ENCODE results near the gene CELF2. TPM values are rescaled to one million over a fixed set of nuclear protein-coding genes. Genes with fewer than 3 reads are reported as not detected.

Gene CELF2
- total RNA-seq, 1 donor from 2014 or later = 33.8 TPM

DNA sequence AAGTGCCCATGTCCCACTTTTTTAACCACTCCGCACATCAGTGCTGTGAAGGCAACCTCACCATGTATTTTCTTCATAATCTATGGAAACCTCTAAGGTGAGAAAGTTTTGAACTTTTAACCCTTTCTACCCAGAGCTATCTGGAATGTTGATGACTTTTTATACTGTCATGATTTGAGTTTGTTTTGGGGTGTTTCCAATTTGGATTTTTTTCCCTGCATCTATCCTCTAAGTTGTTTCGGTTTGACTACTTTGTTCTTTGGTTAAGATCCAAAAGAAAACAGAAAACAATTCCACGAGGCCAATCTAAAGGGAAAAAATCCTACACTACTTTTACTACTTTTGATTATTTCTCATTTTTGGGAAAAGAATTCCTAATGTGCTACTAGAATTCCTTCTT lies 314.1 kb downstream of the CELF2 start:
- peaks cover 9% of the 10 kb centered on the region for H3K4me1 Mint-ChIP-seq (ENCODE audit: unreplicated experiment)
- H3K27me3 Mint-ChIP-seq (ENCODE audit: unreplicated experiment) = no peaks in the 10 kb centered on the region
- no peaks in the 10 kb centered on the region for H3K9me3 Mint-ChIP-seq (ENCODE audit: unreplicated experiment)
- no peak for TF ChIP-seq CTCF (IDR thresholded peaks at IDR 0.05)
- H3K36me3 Mint-ChIP-seq (ENCODE audit: unreplicated experiment) = peaks cover 13% of the 10 kb centered on the region
- no peak overlapping the region for H3K4me3 Mint-ChIP-seq (ENCODE audit: unreplicated experiment)
- no peak for DNase-seq (ENCODE audit: extremely low spot score, unreplicated experiment)
- H3K27ac Mint-ChIP-seq (ENCODE audit: unreplicated experiment) = no peak overlapping the region

- Mint-ChIP-seq H3K4me1 (ENCODE audit: unreplicated experiment) (peaks cover 9% of the 10 kb centered on the region), H3K36me3 (ENCODE audit: unreplicated experiment) (peaks cover 13% of the 10 kb centered on the region), H3K4me3 (ENCODE audit: unreplicated experiment) (no peak overlapping the region), H3K9me3 (ENCODE audit: unreplicated experiment) (no peaks in the 10 kb centered on the region), H3K27ac (ENCODE audit: unreplicated experiment) (no peak overlapping the region), H3K27me3 (ENCODE audit: unreplicated experiment) (no peaks in the 10 kb centered on the region)
- peak; percentile 17 for DNase-seq (ENCODE audit: extremely low spot score, unreplicated experiment)
- TF ChIP-seq CTCF (IDR thresholded peaks at IDR 0.05) = no peak
Measured at GRCh38 chr10:11332846-11333245, 315.2 kb downstream of the CELF2 start.

- peak; percentile 19 for DNase-seq (ENCODE audit: extremely low spot score, unreplicated experiment)
- Mint-ChIP-seq H3K36me3 (ENCODE audit: unreplicated experiment) (peaks cover 13% of the 10 kb centered on the region), H3K9me3 (ENCODE audit: unreplicated experiment) (no peaks in the 10 kb centered on the region), H3K27ac (ENCODE audit: unreplicated experiment) (no peak overlapping the region), H3K4me3 (ENCODE audit: unreplicated experiment) (no peak overlapping the region), H3K27me3 (ENCODE audit: unreplicated experiment) (no peaks in the 10 kb centered on the region), H3K4me1 (ENCODE audit: unreplicated experiment) (peaks cover 9% of the 10 kb centered on the region)
- no peak for TF ChIP-seq CTCF (IDR thresholded peaks at IDR 0.05)
Measured at GRCh38 chr10:11334436-11334835, 316.8 kb downstream of the CELF2 start.

DNA sequence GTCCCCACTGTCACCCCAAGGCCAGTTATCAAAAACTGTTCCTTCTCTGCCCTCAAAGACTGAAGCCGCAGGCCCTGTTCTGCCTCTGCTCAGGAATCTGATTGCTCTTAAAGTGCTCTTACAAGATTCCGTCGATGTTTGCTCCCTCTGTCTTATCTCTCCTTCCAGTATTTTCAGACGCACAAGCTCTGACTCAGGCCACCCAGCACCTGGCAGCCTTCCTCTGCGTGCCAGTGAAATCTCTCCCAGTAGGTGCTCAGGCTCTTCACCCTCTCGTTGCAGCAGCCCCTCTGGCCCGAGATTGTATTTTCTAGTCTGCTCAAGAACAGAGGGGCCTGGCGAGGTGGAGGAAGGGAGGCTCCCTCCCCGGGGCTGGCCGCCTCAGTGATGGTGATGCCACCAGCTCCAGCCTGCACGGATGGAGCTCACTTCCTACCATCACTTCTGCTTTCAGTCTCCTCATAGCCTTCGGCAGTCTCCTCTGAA lies 317.5 kb downstream of the CELF2 start:
- Mint-ChIP-seq H3K27ac (ENCODE audit: unreplicated experiment) (no peak overlapping the region), H3K9me3 (ENCODE audit: unreplicated experiment) (no peaks in the 10 kb centered on the region), H3K4me3 (ENCODE audit: unreplicated experiment) (no peak overlapping the region), H3K4me1 (ENCODE audit: unreplicated experiment) (peaks cover 9% of the 10 kb centered on the region), H3K27me3 (ENCODE audit: unreplicated experiment) (no peaks in the 10 kb centered on the region), H3K36me3 (ENCODE audit: unreplicated experiment) (peaks cover 10% of the 10 kb centered on the region)
- DNase-seq (ENCODE audit: extremely low spot score, unreplicated experiment) = no peak
- TF ChIP-seq CTCF (IDR thresholded peaks at IDR 0.05) = no peak

- Mint-ChIP-seq H3K4me1 (ENCODE audit: unreplicated experiment) (peaks cover 5% of the 10 kb centered on the region), H3K9me3 (ENCODE audit: unreplicated experiment) (no peaks in the 10 kb centered on the region), H3K36me3 (ENCODE audit: unreplicated experiment) (peaks cover 8% of the 10 kb centered on the region), H3K4me3 (ENCODE audit: unreplicated experiment) (no peak overlapping the region), H3K27me3 (ENCODE audit: unreplicated experiment) (peaks cover 3% of the 10 kb centered on the region), H3K27ac (ENCODE audit: unreplicated experiment) (no peak overlapping the region)
- TF ChIP-seq CTCF (IDR thresholded peaks at IDR 0.05) = no peak
- peak; percentile 36 for DNase-seq (ENCODE audit: extremely low spot score, unreplicated experiment)
Measured at GRCh38 chr10:11335881-11336430, 318.3 kb downstream of the CELF2 start.

Measured in osteocyte (in vitro differentiated cells).